ENCODE results near the gene NDUFA6.

- TF ChIP-seq POLR2A (IDR thresholded peaks at IDR 0.05; ENCODE audit: low read depth, low read length) (no peak), POLR2AphosphoS5 (IDR thresholded peaks at IDR 0.05; ENCODE audit: low read depth, low read length) (no peak), TAF1 (IDR thresholded peaks at IDR 0.05; ENCODE audit: borderline replicate concordance, low read depth, low read length) (no peak)
Measured at GRCh38 chr22:42084874-42085273, 5.7 kb downstream of the NDUFA6 start.
